ENCODE measurements around the gene MEIOSIN.
"Not testable (repeated sequence)": the region's sequence is repeated elsewhere in the genome, so short reads cannot be mapped to it uniquely, and the experiment has no call there.

The MEIOSIN gene

GRCh38 chr19:45739498-45740439, 6.5 kb downstream of the MEIOSIN start:
- H3K27me3 ChIP-seq = no peaks in the 10 kb centered on the region
- no peak overlapping the region for H3K27ac ChIP-seq
- H3K36me3 ChIP-seq = no peaks in the 10 kb centered on the region
- no peak overlapping the region for H3K4me3 ChIP-seq
- H3K9me3 ChIP-seq = no peaks in the 10 kb centered on the region
- no peaks in the 10 kb centered on the region for H3K4me1 ChIP-seq
- no peak for DNase-seq
- no peak for TF ChIP-seq CTCF (IDR thresholded peaks at IDR 0.05)
- intact Hi-C loops (cut with DNase I; ENCODE audit: low total_unique reads) = no loop called here

GRCh38 chr19:45742969-45743368, 9.7 kb downstream of the MEIOSIN start:
- intact Hi-C loops (cut with DNase I; ENCODE audit: low total_unique reads) = no loop called here
- no peaks in the 10 kb centered on the region for H3K9me3 ChIP-seq
- no peak overlapping the region for H3K27ac ChIP-seq
- H3K36me3 ChIP-seq = no peaks in the 10 kb centered on the region
- H3K27me3 ChIP-seq = peaks cover 0 to 5% of the 10 kb centered on the region in 2 donors
- no peak for DNase-seq
- no peak for TF ChIP-seq CTCF (IDR thresholded peaks at IDR 0.05)
- H3K4me1 ChIP-seq = no peaks in the 10 kb centered on the region
- H3K4me3 ChIP-seq = no peak overlapping the region

GRCh38 chr19:45745606-45746005, 12.4 kb downstream of the MEIOSIN start:
- DNase-seq = no peak
- Histone ChIP-seq H3K4me1 (no peaks in the 10 kb centered on the region), H3K27me3 (peaks cover 0 to 10% of the 10 kb centered on the region in 2 donors), H3K27ac (no peak overlapping the region), H3K36me3 (no peaks in the 10 kb centered on the region), H3K9me3 (no peaks in the 10 kb centered on the region), H3K4me3 (no peak overlapping the region)
- intact Hi-C loops (cut with DNase I; ENCODE audit: low total_unique reads) = no loop called here
- TF ChIP-seq CTCF (IDR thresholded peaks at IDR 0.05) = no peak

GRCh38 chr19:45746866-45747265, 13.6 kb downstream of the MEIOSIN start:
- intact Hi-C loops (cut with DNase I; ENCODE audit: low total_unique reads) = no loop called here
- no peaks in the 10 kb centered on the region for H3K4me1 ChIP-seq
- no peaks in the 10 kb centered on the region for H3K36me3 ChIP-seq
- no peak overlapping the region for H3K4me3 ChIP-seq
- TF ChIP-seq CTCF (IDR thresholded peaks at IDR 0.05) = no peak
- H3K9me3 ChIP-seq = no peaks in the 10 kb centered on the region
- H3K27me3 ChIP-seq = peaks cover 0 to 10% of the 10 kb centered on the region in 2 donors
- DNase-seq = no peak
- no peak overlapping the region for H3K27ac ChIP-seq

- Histone ChIP-seq H3K27ac (no peak overlapping the region), H3K4me3 (no peak overlapping the region), H3K9me3 (no peaks in the 10 kb centered on the region), H3K27me3 (peaks cover 0 to 10% of the 10 kb centered on the region in 2 donors), H3K36me3 (no peaks in the 10 kb centered on the region), H3K4me1 (no peaks in the 10 kb centered on the region)
- DNase-seq = no peak
- TF ChIP-seq CTCF (IDR thresholded peaks at IDR 0.05) = no peak
- intact Hi-C loops (cut with DNase I; ENCODE audit: low total_unique reads) = no loop called here
Measured at GRCh38 chr19:45747513-45747912, 14.3 kb downstream of the MEIOSIN start.

GRCh38 chr19:45751483-45751882, 18.2 kb downstream of the MEIOSIN start:
- peaks cover 0 to 16% of the 10 kb centered on the region in 2 donors for H3K27me3 ChIP-seq
- H3K4me1 ChIP-seq; H3K4me3 ChIP-seq; H3K36me3 ChIP-seq; H3K27ac ChIP-seq; intact Hi-C loops (cut with DNase I; ENCODE audit: low total_unique reads); H3K9me3 ChIP-seq; DNase-seq: not testable (repeated sequence)

All from tibial artery (tissue), 4 donors.